D721Med (cell line): Measurements from ENCODE around the gene NKD1.

ENCODE experiments used
- DNase-seq: peaks from one replicate; pipeline ENCODE4 v3.0.0; 2011; ENCODE audit warnings: low spot score; ENCODE audit not compliant: insufficient read length
- FAIRE-seq: peaks from 2 replicates; lab custom pipeline; 2011; peaks lifted over from hg19 to GRCh38; lab: Jason Lieb, UNC
- TF ChIP-seq, protein P1 (sequence below): IDR thresholded peaks from 2 replicates; pipeline ENCODE4 v1.5.1; 2012; ENCODE audit warnings: mild to moderate bottlenecking, control low read depth; ENCODE audit not compliant: insufficient read depth; ENCODE audit errors: missing control alignments

NKD1 gene

GRCh38 chr16:50619702-50620491 lies 71.7 kb downstream of the NKD1 start:
- TF ChIP-seq, protein P1, sequence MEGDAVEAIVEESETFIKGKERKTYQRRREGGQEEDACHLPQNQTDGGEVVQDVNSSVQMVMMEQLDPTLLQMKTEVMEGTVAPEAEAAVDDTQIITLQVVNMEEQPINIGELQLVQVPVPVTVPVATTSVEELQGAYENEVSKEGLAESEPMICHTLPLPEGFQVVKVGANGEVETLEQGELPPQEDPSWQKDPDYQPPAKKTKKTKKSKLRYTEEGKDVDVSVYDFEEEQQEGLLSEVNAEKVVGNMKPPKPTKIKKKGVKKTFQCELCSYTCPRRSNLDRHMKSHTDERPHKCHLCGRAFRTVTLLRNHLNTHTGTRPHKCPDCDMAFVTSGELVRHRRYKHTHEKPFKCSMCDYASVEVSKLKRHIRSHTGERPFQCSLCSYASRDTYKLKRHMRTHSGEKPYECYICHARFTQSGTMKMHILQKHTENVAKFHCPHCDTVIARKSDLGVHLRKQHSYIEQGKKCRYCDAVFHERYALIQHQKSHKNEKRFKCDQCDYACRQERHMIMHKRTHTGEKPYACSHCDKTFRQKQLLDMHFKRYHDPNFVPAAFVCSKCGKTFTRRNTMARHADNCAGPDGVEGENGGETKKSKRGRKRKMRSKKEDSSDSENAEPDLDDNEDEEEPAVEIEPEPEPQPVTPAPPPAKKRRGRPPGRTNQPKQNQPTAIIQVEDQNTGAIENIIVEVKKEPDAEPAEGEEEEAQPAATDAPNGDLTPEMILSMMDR = no peak
- FAIRE-seq (no peak), DNase-seq (no peak)

DNA sequence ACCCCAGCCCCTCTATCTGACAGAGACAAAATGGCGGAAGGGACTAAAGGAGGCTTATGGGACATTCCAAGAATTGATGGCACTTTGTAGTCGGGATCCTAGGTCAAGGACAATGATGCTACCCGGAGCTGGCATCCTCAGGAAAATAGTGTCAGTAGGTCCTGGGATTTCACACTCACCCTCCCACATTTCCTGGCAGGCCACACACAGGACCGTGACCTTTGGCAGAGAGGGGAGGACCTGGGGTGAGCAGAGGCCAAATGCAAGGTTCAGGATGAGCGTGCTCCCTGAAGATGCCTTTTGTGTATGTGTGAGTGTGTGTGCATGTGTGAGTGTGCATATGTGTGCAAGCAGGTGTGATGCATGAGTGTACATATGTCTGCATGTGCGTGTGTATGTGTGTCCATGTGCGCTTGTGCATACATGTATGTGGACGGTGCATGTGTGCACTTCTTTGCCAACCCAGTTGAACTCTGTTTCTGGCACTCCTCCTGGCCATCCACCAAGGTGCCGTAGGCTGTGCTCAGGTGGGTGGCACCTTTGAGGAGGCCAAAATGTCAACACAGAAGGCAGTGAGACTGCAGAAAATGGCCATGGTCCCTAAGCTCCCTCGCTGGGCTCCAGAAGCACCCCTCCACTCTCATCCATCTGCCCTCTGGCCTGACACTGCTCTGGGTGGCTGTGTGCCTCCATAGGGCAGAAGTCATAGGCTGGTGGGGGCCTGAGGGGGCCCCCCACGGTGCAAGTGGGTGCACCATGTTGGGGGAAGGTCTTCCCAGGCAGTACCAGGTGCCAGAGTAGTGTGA lies 72.7 kb downstream of the NKD1 start:
- TF ChIP-seq, protein P1 = no peak
- no peak for DNase-seq
- FAIRE-seq = no peak

GRCh38 chr16:50621452-50621792 lies 73.2 kb downstream of the NKD1 start:
- FAIRE-seq = no peak
- no peak for DNase-seq
- TF ChIP-seq, protein P1 = no peak

DNA sequence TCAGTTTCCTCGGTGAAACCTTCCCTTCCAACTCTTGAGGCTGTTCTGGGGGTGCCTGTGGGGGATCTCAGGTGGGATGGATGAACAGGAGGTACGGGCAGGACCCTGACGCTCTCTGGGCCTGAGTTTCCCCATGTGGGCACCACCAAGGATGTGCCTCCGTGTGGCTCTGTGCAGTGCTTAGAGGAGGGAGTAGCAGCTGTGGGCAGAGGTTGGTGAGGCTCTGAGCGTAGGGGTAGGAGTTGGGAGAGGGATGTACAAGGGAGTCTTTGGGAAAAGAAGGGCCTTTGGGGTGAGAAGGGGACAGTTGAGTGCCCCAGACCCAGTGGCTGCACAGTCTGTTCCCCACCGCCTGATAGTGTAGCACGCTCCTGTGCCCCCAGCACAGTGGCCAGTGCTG lies 73.8 kb downstream of the NKD1 start:
- FAIRE-seq (no peak), DNase-seq (no peak)
- TF ChIP-seq, protein P1 = no peak

DNA sequence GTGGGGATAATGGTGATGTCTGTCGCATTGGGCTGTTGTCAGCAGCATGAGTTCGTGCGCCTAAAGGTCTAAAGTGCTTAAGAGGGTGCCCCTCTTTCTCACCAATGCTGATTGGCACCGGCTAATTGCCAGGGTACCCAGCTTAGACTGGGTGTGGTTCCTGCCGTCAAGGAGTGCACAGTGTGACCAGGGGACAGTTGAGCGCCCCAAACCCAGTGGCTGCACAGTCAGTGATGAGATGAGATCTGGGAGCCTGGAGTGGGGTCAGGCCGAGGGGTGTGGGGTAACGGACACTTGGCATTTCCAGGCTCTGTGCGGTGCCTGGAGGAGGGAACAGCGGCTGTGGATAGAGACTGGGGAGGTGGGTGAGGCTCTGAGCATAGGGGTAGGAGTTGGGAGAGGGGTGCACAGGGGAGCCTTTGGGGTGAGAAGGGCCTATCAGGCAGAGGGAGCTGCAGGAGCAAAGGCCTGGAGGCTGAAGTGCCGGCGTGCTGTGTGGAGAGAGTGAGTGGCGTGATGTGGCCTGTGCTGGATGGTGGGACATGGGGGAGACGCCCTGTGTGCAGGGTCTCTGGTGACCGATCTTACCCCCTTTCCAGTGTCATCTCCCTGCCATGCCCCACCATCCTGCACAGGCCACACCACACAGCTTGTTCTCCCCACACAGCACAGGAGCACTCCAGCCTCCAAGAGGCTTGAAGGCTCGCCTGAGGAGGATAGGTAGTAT lies 74.6 kb downstream of the NKD1 start:
- DNase-seq = no peak
- TF ChIP-seq, protein P1 = no peak
- no peak for FAIRE-seq

GRCh38 chr16:50624449-50624970 lies 76.3 kb downstream of the NKD1 start:
- TF ChIP-seq, protein P1 = no peak

More at GRCh38 chr16:50624449-50624970, 76.3 kb downstream of the NKD1 start:
- no peak for FAIRE-seq
- no peak for DNase-seq
